HUDEP-2 (cell line): ENCODE data around the gene KLHL25.

Experiments
- DNase-seq, 76 experiments: peaks; one replicate each; lab custom pipeline; 2025; ENCODE audit not compliant: unreplicated experiment in 76 of 76; lab: John Stamatoyannopoulos, UW

KLHL25 gene

DNA sequence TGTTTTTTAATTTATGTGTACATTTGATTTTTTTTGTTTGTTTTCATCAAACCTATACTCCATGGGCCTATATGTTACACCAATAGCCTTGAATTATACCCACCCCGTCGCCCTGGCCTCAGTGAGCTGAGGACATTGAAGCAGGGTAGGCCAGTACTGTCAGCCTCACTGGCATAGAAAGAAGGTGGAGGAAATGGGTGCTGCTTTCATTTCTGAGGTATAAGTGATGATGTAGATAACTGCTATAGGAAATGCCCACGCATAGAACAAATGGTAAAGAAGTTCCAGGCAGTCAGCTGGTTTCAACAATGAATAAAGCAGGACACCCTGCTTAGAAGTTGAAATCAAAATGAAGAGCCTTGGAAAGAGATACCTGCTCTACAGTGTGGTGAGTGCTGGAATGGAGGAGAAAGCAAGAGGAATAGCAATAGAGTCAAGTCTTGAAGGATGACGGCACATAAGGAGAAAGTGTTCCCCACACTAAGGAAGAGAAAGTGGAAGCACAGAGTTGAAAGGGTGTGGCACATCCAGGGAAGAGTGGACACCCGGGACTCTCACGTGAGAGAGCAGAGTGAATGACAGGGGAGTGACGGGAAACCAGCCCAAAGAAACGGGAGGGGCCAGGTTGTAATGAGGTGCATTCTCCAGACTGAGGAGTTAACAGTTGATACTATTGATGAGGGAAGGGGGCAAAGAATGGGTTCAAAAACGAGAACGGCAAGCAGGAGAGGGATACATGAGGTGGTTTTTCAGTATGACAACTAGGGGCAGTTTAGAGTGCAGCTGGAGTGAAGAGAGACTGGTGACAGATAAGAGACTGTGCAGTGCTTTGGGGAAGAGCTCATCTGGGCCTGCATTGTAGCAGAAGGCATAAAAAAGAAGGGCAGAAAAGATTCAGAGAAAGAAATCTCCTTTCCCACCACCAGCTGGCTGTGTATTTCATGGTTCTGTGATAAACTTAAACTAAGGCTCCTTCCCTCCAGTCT is 70.5 kb downstream of the KLHL25 start:
- DNase-seq, result peak in 3 of 76 experiments; percentile 4 to 19 (median 10)

- no peak for DNase-seq
Measured at GRCh38 chr15:85722374-85723152, 72.2 kb downstream of the KLHL25 start.

GRCh38 chr15:85718981-85719380 is 75.7 kb downstream of the KLHL25 start:
- DNase-seq, result no peak

DNA sequence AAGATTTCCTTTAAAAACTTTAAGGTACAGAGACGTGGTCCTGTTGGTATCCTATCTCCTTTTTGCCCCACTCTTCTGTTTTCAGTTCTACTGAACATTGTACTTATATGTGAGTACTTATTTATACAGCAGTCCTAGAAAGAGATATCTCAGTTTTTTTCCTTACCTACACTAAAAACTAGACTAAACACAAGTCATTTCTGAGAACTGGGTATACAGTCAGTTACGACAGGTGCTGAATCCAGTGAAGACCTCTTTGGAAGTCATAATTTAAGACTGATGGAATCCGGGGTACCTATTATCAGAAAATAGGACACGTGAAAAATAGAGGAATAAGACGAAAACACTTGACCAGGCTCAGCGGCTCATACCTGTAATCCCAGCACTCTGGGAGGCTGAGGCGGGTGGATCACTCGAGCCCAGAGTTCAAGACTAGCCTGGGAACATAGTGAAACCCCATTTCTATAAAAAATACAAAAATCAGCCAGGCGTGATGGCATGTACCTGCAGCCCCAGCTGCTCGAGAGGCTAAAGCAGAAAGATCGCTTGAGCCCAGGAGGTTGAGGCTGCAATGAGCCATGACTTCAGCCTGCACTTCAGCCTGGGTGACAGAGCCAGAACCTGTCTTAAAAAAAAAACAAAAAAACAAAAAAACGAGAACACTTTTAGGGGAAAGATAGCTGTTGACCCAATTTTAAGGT is 76.3 kb downstream of the KLHL25 start:
- no peak for DNase-seq

- no peak for DNase-seq
Measured at GRCh38 chr15:85717212-85717611, 77.5 kb downstream of the KLHL25 start.

GRCh38 chr15:85716261-85716660 is 78.5 kb downstream of the KLHL25 start:
- no peak for DNase-seq

GRCh38 chr15:85711580-85712192 is 83.0 kb downstream of the KLHL25 start:
- no peak for DNase-seq

DNA sequence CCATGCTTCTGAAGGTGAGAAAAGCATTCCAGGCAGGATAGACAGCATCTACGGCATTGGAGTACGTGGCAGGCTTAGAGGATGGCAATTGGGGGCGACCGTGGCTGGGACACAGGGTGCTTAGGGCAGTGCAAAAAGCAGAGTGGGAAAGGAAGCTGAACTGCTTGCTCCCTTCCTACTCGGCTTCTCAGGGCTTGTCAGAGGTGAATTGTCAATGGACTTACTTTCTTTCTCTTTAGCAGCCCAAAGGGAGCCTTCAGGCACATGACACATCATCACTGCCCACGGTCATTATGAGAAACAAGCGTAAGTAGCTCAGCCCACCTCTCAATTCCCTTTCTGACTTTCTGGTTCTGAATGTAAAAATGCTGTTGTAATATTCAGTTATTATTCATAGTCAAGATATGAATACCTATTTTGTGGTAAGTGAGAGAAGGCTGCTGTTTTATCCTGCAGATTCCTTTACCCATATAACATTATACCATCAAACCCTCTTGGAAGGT is 84.3 kb downstream of the KLHL25 start:
- DNase-seq, result no peak
